IgD-negative memory B cell (primary cell): ENCODE results near the gene FNDC10. TPM values are rescaled to one million over a fixed set of nuclear protein-coding genes. Genes with fewer than 3 reads are reported as not detected.

Experiments used
- H3K27ac Mint-ChIP-seq, 3 donors: one replicate each; pipeline ENCODE4 v1.8.0; 2020 to 2022; ENCODE audit warnings: mild to moderate bottlenecking in 3 of 3, mixed read lengths in 3 of 3, moderate library complexity in 1 of 3
- H3K27me3 Mint-ChIP-seq: one replicate; pipeline ENCODE4 v1.8.0; 2021; ENCODE audit warnings: mixed read lengths
- H3K36me3 Mint-ChIP-seq: one replicate; pipeline ENCODE4 v1.8.0; 2020; ENCODE audit warnings: mild to moderate bottlenecking, mixed read lengths
- H3K4me1 Mint-ChIP-seq, 3 donors: one replicate each; pipeline ENCODE4 v1.8.0; 2020 to 2022; ENCODE audit warnings: mixed read lengths in 3 of 3, mild to moderate bottlenecking in 1 of 3
- H3K4me3 Mint-ChIP-seq, 4 donors: one replicate each; pipeline ENCODE4 v1.8.0; 2020 to 2022; ENCODE audit warnings: mild to moderate bottlenecking in 4 of 4, mixed read lengths in 4 of 4, moderate library complexity in 3 of 4
- H3K9me3 Mint-ChIP-seq, 3 donors: one replicate each; pipeline ENCODE4 v1.8.0; 2020 to 2021; ENCODE audit warnings: mixed read lengths in 3 of 3, mild to moderate bottlenecking in 1 of 3
- polyA plus RNA-seq: library from polyadenylated mRNA; unstranded; fragments of 300-500 nt; fragmentation: Illumina TruSeq; gene quantifications from one replicate; pipeline ENCODE4 v1.2.3, GENCODE V29; 2021

FNDC10 gene
- polyA plus RNA-seq, 1 donor from 2014 or later: not detected

DNA sequence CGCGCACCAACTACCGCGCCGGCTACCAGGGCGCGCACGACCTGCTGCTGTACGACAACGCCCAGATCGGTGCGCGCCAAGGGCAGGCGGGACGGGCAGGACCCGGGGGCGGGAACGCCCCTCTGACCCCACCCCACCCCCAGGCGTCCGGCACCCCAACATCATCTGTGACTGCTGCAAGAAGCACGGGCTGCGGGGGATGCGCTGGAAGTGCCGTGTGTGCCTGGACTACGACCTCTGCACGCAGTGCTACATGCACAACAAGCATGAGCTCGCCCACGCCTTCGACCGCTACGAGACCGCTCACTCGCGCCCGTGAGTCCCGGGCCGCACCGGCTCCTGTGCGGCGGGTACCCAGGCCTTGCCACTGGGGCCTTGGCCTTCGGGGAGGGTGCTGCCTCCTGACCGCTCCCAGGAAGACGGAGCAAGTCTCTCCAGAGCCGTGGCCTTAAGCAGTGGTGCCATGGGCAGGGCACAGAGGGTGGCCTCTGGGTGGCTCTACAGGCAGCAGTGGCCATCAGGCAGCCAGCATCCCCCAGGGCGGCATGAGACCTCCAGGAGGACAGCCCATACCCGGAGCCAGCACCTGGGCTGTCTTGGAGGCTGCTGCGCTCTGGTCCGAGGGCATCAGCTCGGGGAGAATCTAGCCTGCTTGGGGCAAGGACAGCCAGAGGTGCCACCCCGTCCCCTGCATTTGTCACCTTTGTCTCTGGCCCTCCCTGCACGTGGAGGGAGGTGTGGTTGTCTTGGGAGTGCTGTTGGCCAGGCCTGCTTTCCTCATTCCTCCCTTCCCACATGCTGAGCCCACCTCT is 23.9 kb upstream of the FNDC10 start:
- Mint-ChIP-seq H3K27ac (no peak overlapping the region), H3K36me3 (no peaks in the 10 kb centered on the region), H3K9me3 (no peaks in the 10 kb centered on the region), H3K27me3 (no peaks in the 10 kb centered on the region), H3K4me1 (peaks cover 0 to 2% (median 1%) of the 10 kb centered on the region in 3 donors), H3K4me3 (no peak overlapping the region)

- H3K4me3 Mint-ChIP-seq: no peak overlapping the region
- no peak overlapping the region for H3K27ac Mint-ChIP-seq
Measured at GRCh38 chr1:1623181-1623630, 23.3 kb upstream of the FNDC10 start.

GRCh38 chr1:1622788-1623094 is 22.8 kb upstream of the FNDC10 start:
- Mint-ChIP-seq H3K27me3 (no peaks in the 10 kb centered on the region), H3K9me3 (no peaks in the 10 kb centered on the region), H3K4me1 (peaks cover 0 to 2% (median 1%) of the 10 kb centered on the region in 3 donors), H3K4me3 (peak overlapping the region in 1 of 4 donors; percentile 52), H3K36me3 (no peaks in the 10 kb centered on the region), H3K27ac (peak overlapping the region in 1 of 3 donors; percentile 39)

More at GRCh38 chr1:1623181-1623630, 23.3 kb upstream of the FNDC10 start:
- Mint-ChIP-seq H3K36me3 (no peaks in the 10 kb centered on the region), H3K4me1 (peaks cover 0 to 2% (median 1%) of the 10 kb centered on the region in 3 donors), H3K27me3 (no peaks in the 10 kb centered on the region), H3K9me3 (no peaks in the 10 kb centered on the region)

- no peaks in the 10 kb centered on the region for H3K36me3 Mint-ChIP-seq
Measured at GRCh38 chr1:1622010-1622787, 22.3 kb upstream of the FNDC10 start.

GRCh38 chr1:1621173-1622009 is 21.5 kb upstream of the FNDC10 start:
- Mint-ChIP-seq H3K4me3 (peak overlapping the region in 1 of 4 donors; percentile 53), H3K4me1 (peaks cover 0 to 6% (median 2%) of the 10 kb centered on the region in 3 donors), H3K9me3 (no peaks in the 10 kb centered on the region), H3K27ac (peak overlapping the region in 1 of 3 donors; percentile 70), H3K27me3 (no peaks in the 10 kb centered on the region), H3K36me3 (no peaks in the 10 kb centered on the region)

More at GRCh38 chr1:1622010-1622787, 22.3 kb upstream of the FNDC10 start:
- H3K27ac Mint-ChIP-seq: peak overlapping the region in 1 of 3 donors; percentile 39
- H3K27me3 Mint-ChIP-seq: no peaks in the 10 kb centered on the region
- H3K4me1 Mint-ChIP-seq: peaks cover 0 to 4% (median 2%) of the 10 kb centered on the region in 3 donors
- H3K9me3 Mint-ChIP-seq: no peaks in the 10 kb centered on the region
- H3K4me3 Mint-ChIP-seq: peak overlapping the region in 2 of 4 donors; percentile 2 to 52

DNA sequence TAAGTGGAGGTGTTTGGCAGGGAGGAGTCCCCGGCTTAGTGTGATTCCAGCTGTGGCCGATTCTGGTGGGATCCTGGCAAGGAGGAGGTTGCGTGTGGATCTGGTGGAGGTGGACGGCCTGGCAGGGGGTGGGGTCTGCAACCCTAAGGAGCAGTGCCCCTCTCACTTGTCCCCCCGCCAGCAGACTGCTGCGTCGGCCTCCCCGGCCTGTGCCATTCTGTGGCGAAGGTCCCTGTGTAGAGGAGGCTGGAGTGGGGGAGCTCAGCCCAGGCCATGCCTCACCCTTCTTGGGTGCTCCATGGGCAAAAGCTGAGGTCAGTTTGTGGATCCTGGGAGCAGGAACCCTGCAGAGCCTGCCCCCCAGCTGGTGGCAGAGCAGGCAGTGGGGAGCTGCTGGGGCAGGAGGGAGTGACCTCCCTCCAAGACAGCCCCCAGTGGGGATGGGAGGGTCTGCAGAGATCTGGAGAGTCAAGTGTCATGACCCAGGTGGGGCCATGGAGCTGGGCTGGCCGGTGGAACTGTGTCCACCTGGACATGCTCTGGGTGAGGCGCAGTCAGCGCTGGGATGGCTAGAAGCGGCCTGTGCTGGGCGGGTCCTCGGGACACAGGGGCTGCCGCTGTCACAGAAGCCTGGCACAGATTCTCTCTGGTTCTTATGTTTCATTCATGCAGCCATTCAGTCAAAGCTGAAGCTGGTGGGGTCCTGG is 20.7 kb upstream of the FNDC10 start:
- Mint-ChIP-seq H3K4me3 (peak overlapping the region in 1 of 4 donors; percentile 53), H3K27me3 (no peaks in the 10 kb centered on the region), H3K36me3 (no peaks in the 10 kb centered on the region), H3K4me1 (peaks cover 0 to 6% (median 2%) of the 10 kb centered on the region in 3 donors), H3K9me3 (no peaks in the 10 kb centered on the region), H3K27ac (peak overlapping the region in 1 of 3 donors; percentile 70)

DNA sequence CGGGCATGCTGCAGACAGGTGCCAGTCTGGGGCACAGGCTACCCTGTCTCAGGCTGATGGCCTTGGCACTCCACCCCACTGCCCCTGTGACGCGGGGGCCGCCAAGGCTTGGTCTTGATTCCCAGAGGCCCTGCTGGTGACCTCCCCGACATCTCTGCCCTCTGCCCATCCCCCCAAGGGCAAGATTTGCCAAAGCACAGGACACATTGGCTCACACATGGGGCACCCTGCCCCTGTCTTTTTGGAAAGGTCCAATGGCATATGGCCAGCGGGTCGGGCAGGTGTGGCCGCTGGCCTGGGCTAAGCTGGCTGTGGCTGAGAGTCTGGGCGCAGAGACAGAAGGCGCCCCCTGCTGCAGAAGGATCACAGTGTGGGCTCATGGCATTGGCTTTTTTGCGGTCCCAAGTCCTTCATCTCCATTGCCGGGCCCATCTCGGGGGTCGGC is 20.0 kb upstream of the FNDC10 start:
- H3K4me3 Mint-ChIP-seq: peak overlapping the region in 1 of 4 donors; percentile 53
- H3K36me3 Mint-ChIP-seq: no peaks in the 10 kb centered on the region
- H3K4me1 Mint-ChIP-seq: peaks cover 2 to 6% (median 3%) of the 10 kb centered on the region in 3 donors

DNA sequence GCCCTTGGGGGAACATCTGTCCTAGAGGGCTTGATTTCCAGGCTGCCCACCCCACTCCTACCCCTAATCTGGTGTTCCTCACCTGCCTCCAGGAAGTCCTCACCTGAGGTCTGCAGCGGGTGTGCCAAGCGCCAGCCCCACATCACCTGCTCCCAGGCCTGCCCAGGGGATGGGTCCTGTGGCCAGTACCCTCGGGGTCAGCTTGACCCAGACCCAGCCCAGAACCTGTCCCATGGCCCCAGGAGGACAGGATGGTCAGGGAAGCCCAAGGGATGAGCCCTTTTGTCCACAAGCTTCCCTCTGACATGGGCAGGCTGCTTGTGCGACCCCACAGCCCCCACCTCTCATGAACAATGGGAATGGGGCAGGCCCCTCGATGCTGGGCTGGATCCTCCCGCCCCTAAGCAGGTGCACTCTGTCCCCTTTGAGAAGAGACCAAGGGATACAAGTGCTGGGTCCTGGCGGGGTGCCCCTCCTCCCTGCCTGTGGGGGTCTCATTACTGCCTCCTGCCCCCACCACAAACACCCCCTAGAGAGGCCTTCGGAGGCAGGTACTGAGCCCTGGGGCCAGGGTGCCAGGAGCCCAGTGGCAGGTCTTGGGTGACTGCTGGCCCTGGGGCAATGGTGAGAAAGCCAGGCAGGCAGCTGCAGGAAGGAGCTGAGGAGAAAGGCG is 18.6 kb upstream of the FNDC10 start:
- Mint-ChIP-seq H3K27me3 (no peaks in the 10 kb centered on the region), H3K9me3 (no peaks in the 10 kb centered on the region), H3K4me1 (peaks cover 6 to 15% (median 14%) of the 10 kb centered on the region in 3 donors), H3K27ac (peak overlapping the region in 2 of 3 donors; percentile 19 to 71), H3K4me3 (no peak overlapping the region), H3K36me3 (no peaks in the 10 kb centered on the region)

More for the DNA sequence above, 20.0 kb upstream of the FNDC10 start:
- Mint-ChIP-seq H3K27me3 (no peaks in the 10 kb centered on the region), H3K27ac (peak overlapping the region in 1 of 3 donors; percentile 70), H3K9me3 (no peaks in the 10 kb centered on the region)

DNA sequence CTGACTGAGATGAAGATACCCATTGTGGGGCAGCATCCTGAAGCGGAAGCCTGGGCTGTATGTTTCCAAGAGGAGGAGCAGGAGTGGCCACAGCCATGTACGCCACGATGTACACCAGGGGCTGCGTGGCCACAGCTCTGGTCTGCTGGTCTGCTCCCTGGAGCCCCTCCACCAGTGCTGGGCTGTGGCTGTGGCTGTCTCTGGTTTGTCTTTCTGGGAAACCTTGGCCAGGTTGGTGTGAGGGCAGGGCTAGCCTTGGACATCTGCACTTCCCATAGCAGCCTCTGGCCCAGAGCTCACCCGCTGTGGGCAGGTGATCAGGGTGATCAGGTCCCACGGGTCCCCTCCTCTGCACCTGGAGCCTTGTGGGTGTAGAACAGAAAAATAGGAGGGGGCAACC is 18.0 kb upstream of the FNDC10 start:
- H3K4me3 Mint-ChIP-seq: peak overlapping the region in 3 of 4 donors; percentile 55 to 92 (median 82)
- H3K36me3 Mint-ChIP-seq: no peaks in the 10 kb centered on the region
- no peaks in the 10 kb centered on the region for H3K9me3 Mint-ChIP-seq
- H3K4me1 Mint-ChIP-seq: peaks cover 6 to 15% (median 15%) of the 10 kb centered on the region in 3 donors
- no peaks in the 10 kb centered on the region for H3K27me3 Mint-ChIP-seq
- peak overlapping the region in 1 of 3 donors; percentile 94 for H3K27ac Mint-ChIP-seq

- H3K36me3 Mint-ChIP-seq: no peaks in the 10 kb centered on the region
- no peaks in the 10 kb centered on the region for H3K9me3 Mint-ChIP-seq
- H3K4me1 Mint-ChIP-seq: peaks cover 3 to 15% (median 14%) of the 10 kb centered on the region in 3 donors
- peak overlapping the region; percentile 81 to 92 (median 82) for H3K4me3 Mint-ChIP-seq
- H3K27ac Mint-ChIP-seq: peak overlapping the region in 2 of 3 donors; percentile 90 to 94
- H3K27me3 Mint-ChIP-seq: no peaks in the 10 kb centered on the region
Measured at GRCh38 chr1:1617516-1617915, 17.6 kb upstream of the FNDC10 start.

- Mint-ChIP-seq H3K27ac (peak overlapping the region in 2 of 3 donors; percentile 90 to 94), H3K27me3 (no peaks in the 10 kb centered on the region)
Measured at GRCh38 chr1:1616838-1617237, 16.9 kb upstream of the FNDC10 start.

GRCh38 chr1:1616045-1616790 is 16.3 kb upstream of the FNDC10 start:
- H3K4me3 Mint-ChIP-seq: peak overlapping the region; percentile 81 to 92 (median 82)
- H3K27ac Mint-ChIP-seq: peak overlapping the region in 1 of 3 donors; percentile 94
- H3K4me1 Mint-ChIP-seq: peaks cover 7 to 16% (median 15%) of the 10 kb centered on the region in 3 donors
- peaks cover under 1% of the 10 kb centered on the region for H3K36me3 Mint-ChIP-seq
- H3K27me3 Mint-ChIP-seq: no peaks in the 10 kb centered on the region
- H3K9me3 Mint-ChIP-seq: no peaks in the 10 kb centered on the region

More at GRCh38 chr1:1616838-1617237, 16.9 kb upstream of the FNDC10 start:
- Mint-ChIP-seq H3K9me3 (no peaks in the 10 kb centered on the region), H3K4me3 (peak overlapping the region; percentile 81 to 92 (median 82)), H3K36me3 (no peaks in the 10 kb centered on the region), H3K4me1 (peaks cover 7 to 16% (median 15%) of the 10 kb centered on the region in 3 donors)
